Keratinocyte (primary cell): ENCODE measurements around the gene FANCC. TPM values are rescaled to one million over a fixed set of nuclear protein-coding genes. Genes with fewer than 3 reads are reported as not detected.
A peak's percentile ranks its signal among the peaks of the same experiment; 100 is the strongest.

Experiments
- DNase-seq: peaks from one replicate; pipeline ENCODE4 v3.0.0-alpha.2; 2011; ENCODE audit warnings: low read depth, missing footprints, low spot score
- FAIRE-seq: peaks from 2 replicates; lab custom pipeline; 2011; peaks lifted over from hg19 to GRCh38; lab: Jason Lieb, UNC
- H2AFZ ChIP-seq: 2 replicates; pipeline ENCODE4 v1.6.0; 2012; ENCODE audit warnings: low read length, control low read depth, inconsistent platforms; ENCODE audit not compliant: control insufficient read depth
- H3K27ac ChIP-seq: 2 replicates; pipeline ENCODE4 v1.5.1; 2011; ENCODE audit warnings: low read length; ENCODE audit not compliant: control insufficient read depth, insufficient read depth
- H3K27me3 ChIP-seq: 3 replicates; pipeline ENCODE4 v1.6.0; 2011; ENCODE audit warnings: low read length; ENCODE audit not compliant: control insufficient read depth, insufficient read depth; ENCODE audit errors: extremely low read depth
- H3K36me3 ChIP-seq, 2 experiments: 2 replicates in 1 of 2; 3 replicates in 1 of 2; pipeline ENCODE4 v1.5.1; 2011; ENCODE audit warnings: low read length in 2 of 2, mild to moderate bottlenecking in 1 of 2; ENCODE audit not compliant: control insufficient read depth in 2 of 2, insufficient read depth in 2 of 2; ENCODE audit errors: extremely low read depth in 1 of 2
- H3K4me1 ChIP-seq: 3 replicates; pipeline ENCODE4 v1.5.1; 2011; ENCODE audit warnings: low read length; ENCODE audit not compliant: control insufficient read depth, insufficient read depth; ENCODE audit errors: extremely low read depth
- H3K4me2 ChIP-seq: 3 replicates; pipeline ENCODE4 v1.6.0; 2011; ENCODE audit warnings: low read depth, low read length; ENCODE audit not compliant: control insufficient read depth, insufficient read depth; ENCODE audit errors: extremely low read depth
- H3K4me3 ChIP-seq, 3 experiments: fragments of 200-600 bp in 1 of 3; sonication (generic) in 1 of 3; 2 replicates in 2 of 3; 3 replicates in 1 of 3; pipeline ENCODE4 v1.5.1; 2011 to 2016; ENCODE audit warnings: low read length in 3 of 3, mild to moderate bottlenecking in 3 of 3, control low read depth in 2 of 3, inconsistent platforms in 1 of 3, low read depth in 1 of 3, mixed read lengths in 1 of 3, mixed run types in 1 of 3, moderate library complexity in 1 of 3; ENCODE audit not compliant: control insufficient read depth in 2 of 3, insufficient read depth in 2 of 3; ENCODE audit errors: extremely low read depth in 1 of 3
- H3K79me2 ChIP-seq: 2 replicates; pipeline ENCODE4 v1.6.0; 2012; ENCODE audit warnings: low read length; ENCODE audit not compliant: control insufficient read depth, insufficient read depth
- H3K9ac ChIP-seq: 3 replicates; pipeline ENCODE4 v1.6.0; 2011; ENCODE audit warnings: low read length; ENCODE audit not compliant: control insufficient read depth, insufficient read depth; ENCODE audit errors: extremely low read depth
- H3K9me1 ChIP-seq: 3 replicates; pipeline ENCODE4 v1.6.0; 2011; ENCODE audit warnings: low read length; ENCODE audit not compliant: control insufficient read depth, insufficient read depth; ENCODE audit errors: extremely low read depth
- H3K9me3 ChIP-seq: 2 replicates; pipeline ENCODE4 v1.5.1; 2012; ENCODE audit warnings: low read depth, low read length; ENCODE audit not compliant: control insufficient read depth
- H4K20me1 ChIP-seq: 3 replicates; pipeline ENCODE4 v1.6.0; 2011; ENCODE audit warnings: low read length; ENCODE audit not compliant: control insufficient read depth, insufficient read depth; ENCODE audit errors: extremely low read depth
- EZH2 ChIP-seq: IDR thresholded peaks from one replicate; pipeline ENCODE4 v1.6.1; 2012; ENCODE audit warnings: inconsistent platforms, mild to moderate bottlenecking, low read length, moderate library complexity
- dilution Hi-C: fragments of 300-500 bp; cut with MboI; formaldehyde crosslinking; loops from one replicate; pipeline ENCODE4 v1.7.0; 2020; ENCODE audit warnings: low sequenced_read_pairs; ENCODE audit not compliant: extremely low pct_ligation_motif_present
- polyA plus RNA-seq, 5 experiments: library from polyadenylated mRNA; depleted of rRNA in 3 of 5; stranded (reverse) in 3 of 5; stranded (forward) in 1 of 5; unstranded in 1 of 5; fragments of >200 nt; gene quantifications; 1 replicate in 1 of 5; 2 replicates in 3 of 5; 3 replicates in 1 of 5; pipeline versions ENCODE4 v1.2.1 to v1.2.3, GENCODE V29; 2011 to 2012; ENCODE audit warnings: missing spikeins in 2 of 5, low read depth in 1 of 5, low replicate concordance in 1 of 5
- TF ChIP-seq, protein P1 (sequence below), 3 experiments: IDR thresholded peaks in 1 of 3; conservative IDR thresholded peaks in 1 of 3; optimal IDR thresholded peaks in 1 of 3; 2 replicates in 2 of 3; 3 replicates in 1 of 3; pipeline versions ENCODE3 to v1.5.1; 2011; ENCODE audit warnings: low read length in 3 of 3, mild to moderate bottlenecking in 3 of 3, moderate library complexity in 2 of 3, control low read depth in 1 of 3, inconsistent platforms in 1 of 3; ENCODE audit not compliant: insufficient read depth in 2 of 3; ENCODE audit errors: extremely low read depth in 1 of 3

FANCC gene
- polyA plus RNA-seq, 1 donor (not counting 4 experiments of a cell fraction or from before 2014, with no cell fraction given) = 8.3 TPM

DNA sequence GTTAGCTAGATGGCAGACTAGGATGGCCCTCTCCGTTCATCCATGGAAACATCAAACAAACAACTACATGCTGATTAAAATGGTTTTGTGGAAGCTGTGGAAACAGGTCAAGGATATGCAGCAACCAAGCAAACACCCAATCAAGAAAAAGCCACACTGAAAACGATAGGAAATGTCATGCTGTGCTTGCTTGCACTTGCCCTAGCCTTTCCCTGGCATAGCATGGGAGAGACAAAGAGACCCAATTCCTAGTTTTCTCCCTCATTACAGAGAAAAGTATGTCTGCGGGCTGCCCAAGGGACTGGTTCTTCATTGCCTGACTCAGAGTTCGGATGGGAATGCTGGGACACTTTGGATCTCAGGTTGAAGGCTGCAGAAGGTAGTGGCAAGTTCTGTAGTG is 98.7 kb downstream of the FANCC start:
- H3K4me3 ChIP-seq = no peak overlapping the region
- no peak overlapping the region for H3K9ac ChIP-seq
- no peaks in the 10 kb centered on the region for H3K36me3 ChIP-seq
- no peak overlapping the region for H3K4me2 ChIP-seq
- H3K9me1 ChIP-seq = no peaks in the 10 kb centered on the region
- no peaks in the 10 kb centered on the region for H3K9me3 ChIP-seq
- H3K4me1 ChIP-seq = no peaks in the 10 kb centered on the region
- no peak overlapping the region for H2AFZ ChIP-seq
- no peak for TF ChIP-seq EZH2
- TF ChIP-seq, protein P1, sequence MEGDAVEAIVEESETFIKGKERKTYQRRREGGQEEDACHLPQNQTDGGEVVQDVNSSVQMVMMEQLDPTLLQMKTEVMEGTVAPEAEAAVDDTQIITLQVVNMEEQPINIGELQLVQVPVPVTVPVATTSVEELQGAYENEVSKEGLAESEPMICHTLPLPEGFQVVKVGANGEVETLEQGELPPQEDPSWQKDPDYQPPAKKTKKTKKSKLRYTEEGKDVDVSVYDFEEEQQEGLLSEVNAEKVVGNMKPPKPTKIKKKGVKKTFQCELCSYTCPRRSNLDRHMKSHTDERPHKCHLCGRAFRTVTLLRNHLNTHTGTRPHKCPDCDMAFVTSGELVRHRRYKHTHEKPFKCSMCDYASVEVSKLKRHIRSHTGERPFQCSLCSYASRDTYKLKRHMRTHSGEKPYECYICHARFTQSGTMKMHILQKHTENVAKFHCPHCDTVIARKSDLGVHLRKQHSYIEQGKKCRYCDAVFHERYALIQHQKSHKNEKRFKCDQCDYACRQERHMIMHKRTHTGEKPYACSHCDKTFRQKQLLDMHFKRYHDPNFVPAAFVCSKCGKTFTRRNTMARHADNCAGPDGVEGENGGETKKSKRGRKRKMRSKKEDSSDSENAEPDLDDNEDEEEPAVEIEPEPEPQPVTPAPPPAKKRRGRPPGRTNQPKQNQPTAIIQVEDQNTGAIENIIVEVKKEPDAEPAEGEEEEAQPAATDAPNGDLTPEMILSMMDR (optimal IDR thresholded peaks at IDR 0.05 in 1 of 3, IDR thresholded peaks at IDR 0.05 in 1 of 3, conservative IDR thresholded peaks at IDR 0.05 in 1 of 3; ENCODE audit: extremely low read depth in 1 of 3, insufficient read depth in 2 of 3, low read length in 3 of 3) = no peak
- no peaks in the 10 kb centered on the region for H3K27me3 ChIP-seq
- H3K27ac ChIP-seq = no peak overlapping the region
- FAIRE-seq (peak; percentile 43), DNase-seq (no peak)
- no peaks in the 10 kb centered on the region for H3K79me2 ChIP-seq
- dilution Hi-C loops = no loop called here
- no peaks in the 10 kb centered on the region for H4K20me1 ChIP-seq

DNA sequence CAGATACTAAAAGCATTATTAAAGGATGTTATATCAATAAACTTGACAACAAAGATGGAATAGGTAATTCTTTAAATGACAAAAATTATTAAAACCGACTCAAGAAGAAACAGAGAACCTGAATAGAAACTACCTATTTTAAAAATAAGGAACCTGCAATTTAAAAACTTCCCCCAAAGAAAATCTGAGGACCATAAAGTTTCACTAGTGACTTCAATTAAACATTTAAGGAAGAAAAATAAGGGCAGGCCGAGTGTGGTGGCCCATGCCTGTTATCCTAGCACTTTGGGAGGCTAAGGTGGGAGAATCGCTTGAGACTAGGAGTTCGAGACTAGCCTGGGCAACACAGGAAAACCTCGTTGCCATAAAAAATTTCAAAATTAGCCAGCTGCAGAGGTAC is 99.6 kb downstream of the FANCC start:
- Histone ChIP-seq H2AFZ (no peak overlapping the region), H3K27me3 (no peaks in the 10 kb centered on the region), H3K9me1 (no peaks in the 10 kb centered on the region), H4K20me1 (no peaks in the 10 kb centered on the region), H3K79me2 (no peaks in the 10 kb centered on the region), H3K4me1 (no peaks in the 10 kb centered on the region), H3K9ac (no peak overlapping the region), H3K4me3 (no peak overlapping the region), H3K9me3 (no peaks in the 10 kb centered on the region), H3K27ac (no peak overlapping the region), H3K36me3 (no peaks in the 10 kb centered on the region), H3K4me2 (no peak overlapping the region)
- no peak for TF ChIP-seq EZH2
- TF ChIP-seq, protein P1 (optimal IDR thresholded peaks at IDR 0.05 in 1 of 3, IDR thresholded peaks at IDR 0.05 in 1 of 3, conservative IDR thresholded peaks at IDR 0.05 in 1 of 3; ENCODE audit: extremely low read depth in 1 of 3, insufficient read depth in 2 of 3, low read length in 3 of 3) = no peak
- FAIRE-seq = no peak
- DNase-seq = no peak
- dilution Hi-C loops = no loop called here
